ENCODE measurements around the gene MYH7B. TPM values are rescaled to one million over a fixed set of nuclear protein-coding genes. Genes with fewer than 3 reads are reported as not detected.

The MYH7B gene
- total RNA-seq, 1 donor: 0.54 TPM

GRCh38 chr20:34990231-34990630, 34.6 kb downstream of the MYH7B start:
- DNase-seq (ENCODE audit: low read depth in 2 of 3, low spot score in 2 of 3): no peak

- DNase-seq (ENCODE audit: low read depth in 2 of 3, low spot score in 2 of 3): no peak
These were observed 35.1 kb downstream of the MYH7B start for GRCh38 chr20:34990661-34991214.

GRCh38 chr20:34992751-34993417, 37.2 kb downstream of the MYH7B start:
- no peak for DNase-seq (ENCODE audit: low read depth in 2 of 3, low spot score in 2 of 3)

- no peak for DNase-seq (ENCODE audit: low read depth in 2 of 3, low spot score in 2 of 3)
These were observed 38.4 kb downstream of the MYH7B start for GRCh38 chr20:34993941-34994508.

GRCh38 chr20:34994509-34995131, 39.0 kb downstream of the MYH7B start:
- DNase-seq (ENCODE audit: low read depth in 2 of 3, low spot score in 2 of 3): no peak

GRCh38 chr20:34995192-34995591, 39.5 kb downstream of the MYH7B start:
- no peak for DNase-seq (ENCODE audit: low read depth in 2 of 3, low spot score in 2 of 3)

GRCh38 chr20:34995696-34996095, 40.0 kb downstream of the MYH7B start:
- DNase-seq (ENCODE audit: low read depth in 2 of 3, low spot score in 2 of 3): no peak

GRCh38 chr20:34996243-34997028, 40.8 kb downstream of the MYH7B start:
- no peak for DNase-seq (ENCODE audit: low read depth in 2 of 3, low spot score in 2 of 3)

- no peak for DNase-seq (ENCODE audit: low read depth in 2 of 3, low spot score in 2 of 3)
These were observed 41.5 kb downstream of the MYH7B start for GRCh38 chr20:34997131-34997561.

GRCh38 chr20:34997774-34998173, 42.1 kb downstream of the MYH7B start:
- no peak for DNase-seq (ENCODE audit: low read depth in 2 of 3, low spot score in 2 of 3)

- DNase-seq (ENCODE audit: low read depth in 2 of 3, low spot score in 2 of 3): no peak
These were observed 42.8 kb downstream of the MYH7B start for GRCh38 chr20:34998331-34998950.

GRCh38 chr20:34999021-34999451, 43.4 kb downstream of the MYH7B start:
- DNase-seq (ENCODE audit: low read depth in 2 of 3, low spot score in 2 of 3): no peak

GRCh38 chr20:34999782-35000181, 44.1 kb downstream of the MYH7B start:
- DNase-seq (ENCODE audit: low read depth in 2 of 3, low spot score in 2 of 3): no peak

GRCh38 chr20:35000311-35000921, 44.7 kb downstream of the MYH7B start:
- no peak for DNase-seq (ENCODE audit: low read depth in 2 of 3, low spot score in 2 of 3)

GRCh38 chr20:35000922-35001595, 45.4 kb downstream of the MYH7B start:
- DNase-seq (ENCODE audit: low read depth in 2 of 3, low spot score in 2 of 3): no peak

- no peak for DNase-seq (ENCODE audit: low read depth in 2 of 3, low spot score in 2 of 3)
These were observed 46.1 kb downstream of the MYH7B start for GRCh38 chr20:35001596-35002362.

GRCh38 chr20:35002426-35003210, 47.0 kb downstream of the MYH7B start:
- DNase-seq (ENCODE audit: low read depth in 2 of 3, low spot score in 2 of 3): no peak
